Glutamatergic neuron (in vitro differentiated cells): ENCODE measurements around the gene PLEKHN1. TPM values are rescaled to one million over a fixed set of nuclear protein-coding genes. Genes with fewer than 3 reads are reported as not detected.

Experiments used
- DNase-seq: peaks from one replicate; pipeline ENCODE4 v3.0.0; 2022
- H3K27ac Mint-ChIP-seq: one replicate; pipeline ENCODE4 v1.8.0; 2020; ENCODE audit warnings: mild to moderate bottlenecking, mixed read lengths, inconsistent platforms; ENCODE audit not compliant: unreplicated experiment
- H3K27me3 Mint-ChIP-seq: one replicate; pipeline ENCODE4 v1.8.0; 2020; ENCODE audit warnings: mild to moderate bottlenecking, moderate library complexity, mixed read lengths, inconsistent platforms; ENCODE audit not compliant: unreplicated experiment
- H3K36me3 Mint-ChIP-seq: one replicate; pipeline ENCODE4 v1.8.0; 2020; ENCODE audit warnings: mild to moderate bottlenecking, mixed read lengths, inconsistent platforms; ENCODE audit not compliant: unreplicated experiment
- H3K4me1 Mint-ChIP-seq: one replicate; pipeline ENCODE4 v1.8.0; 2020; ENCODE audit warnings: mild to moderate bottlenecking, low read depth, mixed read lengths, inconsistent platforms; ENCODE audit not compliant: unreplicated experiment
- H3K4me3 Mint-ChIP-seq: one replicate; pipeline ENCODE4 v1.8.0; 2020; ENCODE audit warnings: mild to moderate bottlenecking, mixed read lengths, inconsistent platforms; ENCODE audit not compliant: unreplicated experiment
- H3K9me3 Mint-ChIP-seq: one replicate; pipeline ENCODE4 v1.8.0; 2020; ENCODE audit warnings: mild to moderate bottlenecking, moderate library complexity, mixed read lengths, inconsistent platforms; ENCODE audit not compliant: unreplicated experiment
- total RNA-seq: library from RNA; stranded (reverse); fragmentation: NEBNext Ultra II Directional; extraction: Animal tissue kit (Norgen Biotek cat#: 25700); gene quantifications from one replicate; pipeline ENCODE4 v1.2.1, GENCODE V29; 2021; ENCODE audit not compliant: unreplicated experiment
- TF ChIP-seq, protein P1 (sequence below): fragments of 200-600 bp; sonication (generic); IDR thresholded peaks from one replicate; pipeline ENCODE4 v1.5.0; 2021; ENCODE audit not compliant: partially characterized antibody, unreplicated experiment

The PLEKHN1 gene
- total RNA-seq, 1 donor from 2014 or later: 0.29 TPM

GRCh38 chr1:962381-963300 lies 3.6 kb upstream of the PLEKHN1 start:
- Mint-ChIP-seq H3K36me3 (no peaks in the 10 kb centered on the region), H3K9me3 (peaks cover 4% of the 10 kb centered on the region), H3K4me1 (peaks cover 5% of the 10 kb centered on the region), H3K27me3 (peaks cover 5% of the 10 kb centered on the region), H3K27ac (no peak overlapping the region), H3K4me3 (no peak overlapping the region)
- DNase-seq: no peak
- TF ChIP-seq, protein P1, sequence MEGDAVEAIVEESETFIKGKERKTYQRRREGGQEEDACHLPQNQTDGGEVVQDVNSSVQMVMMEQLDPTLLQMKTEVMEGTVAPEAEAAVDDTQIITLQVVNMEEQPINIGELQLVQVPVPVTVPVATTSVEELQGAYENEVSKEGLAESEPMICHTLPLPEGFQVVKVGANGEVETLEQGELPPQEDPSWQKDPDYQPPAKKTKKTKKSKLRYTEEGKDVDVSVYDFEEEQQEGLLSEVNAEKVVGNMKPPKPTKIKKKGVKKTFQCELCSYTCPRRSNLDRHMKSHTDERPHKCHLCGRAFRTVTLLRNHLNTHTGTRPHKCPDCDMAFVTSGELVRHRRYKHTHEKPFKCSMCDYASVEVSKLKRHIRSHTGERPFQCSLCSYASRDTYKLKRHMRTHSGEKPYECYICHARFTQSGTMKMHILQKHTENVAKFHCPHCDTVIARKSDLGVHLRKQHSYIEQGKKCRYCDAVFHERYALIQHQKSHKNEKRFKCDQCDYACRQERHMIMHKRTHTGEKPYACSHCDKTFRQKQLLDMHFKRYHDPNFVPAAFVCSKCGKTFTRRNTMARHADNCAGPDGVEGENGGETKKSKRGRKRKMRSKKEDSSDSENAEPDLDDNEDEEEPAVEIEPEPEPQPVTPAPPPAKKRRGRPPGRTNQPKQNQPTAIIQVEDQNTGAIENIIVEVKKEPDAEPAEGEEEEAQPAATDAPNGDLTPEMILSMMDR: no peak

GRCh38 chr1:963301-963651 lies 3.0 kb upstream of the PLEKHN1 start:
- TF ChIP-seq, protein P1: no peak
- peaks cover 5% of the 10 kb centered on the region for H3K27me3 Mint-ChIP-seq
- no peak overlapping the region for H3K27ac Mint-ChIP-seq
- H3K9me3 Mint-ChIP-seq: peaks cover 4% of the 10 kb centered on the region
- H3K4me3 Mint-ChIP-seq: no peak overlapping the region
- H3K4me1 Mint-ChIP-seq: peaks cover 4% of the 10 kb centered on the region
- DNase-seq: no peak
- no peaks in the 10 kb centered on the region for H3K36me3 Mint-ChIP-seq

GRCh38 chr1:963746-964525 lies 2.3 kb upstream of the PLEKHN1 start:
- no peak overlapping the region for H3K4me3 Mint-ChIP-seq
- no peak overlapping the region for H3K27ac Mint-ChIP-seq
- peaks cover 6% of the 10 kb centered on the region for H3K4me1 Mint-ChIP-seq
- peaks cover 7% of the 10 kb centered on the region for H3K27me3 Mint-ChIP-seq
- peaks cover 2% of the 10 kb centered on the region for H3K9me3 Mint-ChIP-seq
- TF ChIP-seq, protein P1: no peak
- no peaks in the 10 kb centered on the region for H3K36me3 Mint-ChIP-seq
- peak; percentile 16 for DNase-seq

- H3K36me3 Mint-ChIP-seq: no peaks in the 10 kb centered on the region
- DNase-seq: peak; percentile 12
- H3K27ac Mint-ChIP-seq: no peak overlapping the region
- H3K4me1 Mint-ChIP-seq: peaks cover 6% of the 10 kb centered on the region
- TF ChIP-seq, protein P1: no peak
- no peak overlapping the region for H3K4me3 Mint-ChIP-seq
- H3K27me3 Mint-ChIP-seq: peaks cover 12% of the 10 kb centered on the region
- H3K9me3 Mint-ChIP-seq: peaks cover 5% of the 10 kb centered on the region
Observed at GRCh38 chr1:964691-965525, 1.4 kb upstream of the PLEKHN1 start.
